Measurements from ENCODE around the gene SPOP. TPM values are rescaled to one million over a fixed set of nuclear protein-coding genes. Genes with fewer than 3 reads are reported as not detected.
A peak's percentile ranks its signal among the peaks of the same experiment; 100 is the strongest.

SPOP gene
- total and polyA plus RNA-seq, 2 experiments from 2014 or later: 13.9 to 18.6 TPM

GRCh38 chr17:49635121-49635520 is 42.8 kb downstream of the SPOP start (continued):
- TF ChIP-seq REST (IDR thresholded peaks at IDR 0.05; ENCODE audit: unreplicated experiment): no peak
- TF ChIP-seq STAT1 (IDR thresholded peaks at IDR 0.05; ENCODE audit: unreplicated experiment): no peak
- TF ChIP-seq CREB1 (CRISPR knock-in tag; IDR thresholded peaks at IDR 0.05; ENCODE audit: low read depth): no peak

GRCh38 chr17:49634485-49634860 is 43.4 kb downstream of the SPOP start:
- H3K9me2 ChIP-seq (ENCODE audit: insufficient read depth): no peaks in the 10 kb centered on the region
- no peaks in the 10 kb centered on the region for H4K20me1 ChIP-seq (replicated peaks; ENCODE audit: insufficient read depth)
- Mint-ChIP-seq H3K4me3 (no peak overlapping the region), H3K9me3 (no peaks in the 10 kb centered on the region; the same call in 2 of the 3 replicates), H3K36me3 (ENCODE audit: low read depth) (peaks cover 15% of the 10 kb centered on the region; the same call in 2 of the 3 replicates), H3K4me1 (peaks cover 27% of the 10 kb centered on the region), H3K27me3 (ENCODE audit: insufficient read depth, low read depth, poor library complexity) (peaks cover 4% of the 10 kb centered on the region), H3K27ac (peak overlapping the region; percentile 2; the same call in 1 of the 2 replicates)
- H3K4me1 ChIP-seq (ENCODE audit: insufficient read depth): peaks cover 10% of the 10 kb centered on the region; the same call in 1 of the 2 replicates
- DNase-seq (ENCODE audit: low spot score): no peak
- H2AFZ ChIP-seq: no peak overlapping the region
- H3K4me3 ChIP-seq: no peak overlapping the region
- H3K36me3 ChIP-seq (ENCODE audit: insufficient read depth): no peaks in the 10 kb centered on the region
- H3K27ac ChIP-seq (ENCODE audit: low read depth): no peak overlapping the region
- TF ChIP-seq, protein P1, sequence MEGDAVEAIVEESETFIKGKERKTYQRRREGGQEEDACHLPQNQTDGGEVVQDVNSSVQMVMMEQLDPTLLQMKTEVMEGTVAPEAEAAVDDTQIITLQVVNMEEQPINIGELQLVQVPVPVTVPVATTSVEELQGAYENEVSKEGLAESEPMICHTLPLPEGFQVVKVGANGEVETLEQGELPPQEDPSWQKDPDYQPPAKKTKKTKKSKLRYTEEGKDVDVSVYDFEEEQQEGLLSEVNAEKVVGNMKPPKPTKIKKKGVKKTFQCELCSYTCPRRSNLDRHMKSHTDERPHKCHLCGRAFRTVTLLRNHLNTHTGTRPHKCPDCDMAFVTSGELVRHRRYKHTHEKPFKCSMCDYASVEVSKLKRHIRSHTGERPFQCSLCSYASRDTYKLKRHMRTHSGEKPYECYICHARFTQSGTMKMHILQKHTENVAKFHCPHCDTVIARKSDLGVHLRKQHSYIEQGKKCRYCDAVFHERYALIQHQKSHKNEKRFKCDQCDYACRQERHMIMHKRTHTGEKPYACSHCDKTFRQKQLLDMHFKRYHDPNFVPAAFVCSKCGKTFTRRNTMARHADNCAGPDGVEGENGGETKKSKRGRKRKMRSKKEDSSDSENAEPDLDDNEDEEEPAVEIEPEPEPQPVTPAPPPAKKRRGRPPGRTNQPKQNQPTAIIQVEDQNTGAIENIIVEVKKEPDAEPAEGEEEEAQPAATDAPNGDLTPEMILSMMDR (conservative IDR thresholded peaks at IDR 0.05; ENCODE audit: low read depth in 2 of 2): no peak
- no peak for TF ChIP-seq ZNF331 (CRISPR knock-in tag; IDR thresholded peaks at IDR 0.05; ENCODE audit: low read depth)
- no peak for TF ChIP-seq JUNB (IDR thresholded peaks at IDR 0.05; ENCODE audit: unreplicated experiment)
- TF ChIP-seq NANOG (IDR thresholded peaks at IDR 0.05; ENCODE audit: borderline replicate concordance): no peak
- TF ChIP-seq EZH2phosphoT487 (IDR thresholded peaks at IDR 0.05; ENCODE audit: unreplicated experiment): no peak
- TF ChIP-seq STAT1 (IDR thresholded peaks at IDR 0.05; ENCODE audit: unreplicated experiment): no peak
- no peak for TF ChIP-seq POLR2AphosphoS5 (IDR thresholded peaks at IDR 0.05; ENCODE audit: low read depth)
- no peak for TF ChIP-seq REST (IDR thresholded peaks at IDR 0.05; ENCODE audit: unreplicated experiment)
- H3F3A ChIP-seq (replicated peaks; ENCODE audit: low read depth): no peaks in the 10 kb centered on the region
- H3K4me2 ChIP-seq: no peak overlapping the region
- peaks cover 32% of the 10 kb centered on the region; the same call in 1 of the 2 replicates for H3K79me2 ChIP-seq (replicated peaks; ENCODE audit: insufficient read depth)
- ATAC-seq: no peak
- H3K27me3 ChIP-seq (ENCODE audit: insufficient read depth): no peaks in the 10 kb centered on the region

Data from GM23338 (cell line).